ENCODE measurements around the gene RHOT2.

The RHOT2 gene

DNA sequence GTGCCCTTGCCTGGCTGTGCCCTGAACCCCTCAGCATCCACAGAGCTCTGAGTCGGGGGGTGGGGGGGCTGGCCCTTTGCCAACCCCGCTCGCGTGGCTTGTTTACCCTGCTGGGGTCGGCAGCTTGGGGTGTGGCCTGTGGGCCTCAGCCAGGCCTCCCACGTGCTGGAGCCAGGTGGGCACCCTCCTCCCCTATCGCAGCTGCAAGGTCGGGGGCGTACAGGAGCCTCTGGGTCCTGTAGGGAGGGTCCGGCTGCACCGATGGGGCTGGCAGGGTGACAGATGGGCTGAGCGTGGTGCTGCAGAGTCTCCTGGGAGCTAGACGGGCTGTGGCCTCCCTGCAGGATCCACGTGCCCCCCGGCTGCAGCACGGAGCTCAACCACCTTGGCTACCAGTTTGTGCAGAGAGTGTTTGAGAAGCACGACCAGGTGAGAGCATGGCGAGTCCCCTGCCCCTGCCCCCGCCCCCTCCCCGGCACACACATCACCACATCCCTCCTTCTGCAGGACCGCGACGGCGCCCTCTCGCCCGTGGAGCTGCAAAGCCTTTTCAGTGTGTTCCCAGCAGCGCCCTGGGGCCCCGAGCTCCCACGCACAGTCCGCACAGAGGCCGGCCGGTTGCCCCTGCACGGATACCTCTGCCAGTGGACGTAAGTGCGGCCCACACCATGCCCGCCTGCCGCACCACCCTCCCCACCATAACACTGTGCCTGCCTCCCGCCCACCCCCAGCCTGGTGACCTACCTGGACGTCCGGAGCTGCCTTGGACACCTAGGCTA, 3.6 kb downstream of the RHOT2 start:
- DNase-seq = peak; percentile 67

DNA sequence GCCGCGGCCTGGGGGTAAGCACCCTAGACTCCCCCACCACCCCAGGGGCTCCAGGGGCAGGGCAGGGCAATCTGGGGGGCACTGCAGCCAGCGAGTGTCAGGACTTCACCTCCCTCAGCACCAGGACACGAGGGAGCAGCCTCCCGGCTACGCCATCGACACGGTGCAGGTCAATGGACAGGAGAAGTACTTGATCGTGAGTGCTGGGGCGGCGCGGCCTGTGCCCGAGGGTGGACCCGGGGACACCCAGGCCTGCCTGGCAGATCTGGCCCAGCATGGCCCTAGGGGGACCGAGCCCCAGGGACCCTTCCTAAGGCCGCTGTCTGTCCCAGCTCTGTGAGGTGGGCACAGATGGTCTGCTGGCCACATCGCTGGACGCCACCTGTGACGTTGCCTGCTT, 4.4 kb downstream of the RHOT2 start:
- DNase-seq = no peak

DNA sequence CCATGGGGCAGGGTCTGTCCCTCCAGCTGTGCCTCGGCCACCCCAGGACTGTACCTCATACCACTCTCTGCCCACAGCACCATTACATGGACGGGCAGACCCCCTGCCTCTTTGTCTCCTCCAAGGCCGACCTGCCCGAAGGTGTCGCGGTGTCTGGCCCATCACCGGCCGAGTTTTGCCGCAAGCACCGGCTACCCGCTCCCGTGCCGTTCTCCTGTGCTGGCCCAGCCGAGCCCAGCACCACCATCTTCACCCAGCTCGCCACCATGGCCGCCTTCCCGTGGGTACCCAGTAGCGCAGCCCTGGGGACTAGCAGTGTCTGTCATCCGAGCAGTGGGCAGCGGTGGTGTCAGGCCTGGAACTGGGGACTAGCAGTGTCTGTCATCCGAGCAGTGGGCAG, 4.9 kb downstream of the RHOT2 start:
- DNase-seq = no peak

DNA sequence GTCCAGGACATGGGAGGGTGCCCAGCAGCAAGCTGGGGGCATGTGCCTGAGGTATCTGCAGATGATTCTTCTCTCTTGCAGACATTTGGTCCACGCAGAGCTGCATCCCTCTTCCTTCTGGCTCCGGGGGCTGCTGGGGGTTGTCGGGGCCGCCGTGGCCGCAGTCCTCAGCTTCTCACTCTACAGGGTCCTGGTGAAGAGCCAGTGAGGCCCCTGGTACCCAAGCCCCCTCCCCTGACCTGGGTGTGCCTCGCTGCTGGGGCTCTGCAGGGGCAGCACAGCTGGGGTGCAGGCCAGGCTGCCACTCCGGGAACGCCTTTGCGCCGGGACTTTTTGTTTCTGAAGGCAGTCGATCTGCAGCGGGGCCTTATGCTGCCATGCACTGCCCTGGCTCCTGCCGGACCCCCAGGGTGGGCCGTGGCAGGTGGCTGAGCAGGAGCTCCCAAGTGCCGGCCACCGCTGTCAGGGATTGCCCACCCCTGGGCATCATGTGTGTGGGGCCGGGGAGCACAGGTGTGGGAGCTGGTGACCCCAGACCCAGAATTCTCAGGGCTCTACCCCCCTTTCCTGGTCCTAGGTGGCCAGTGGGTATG, 5.6 kb downstream of the RHOT2 start:
- no peak for DNase-seq

DNA sequence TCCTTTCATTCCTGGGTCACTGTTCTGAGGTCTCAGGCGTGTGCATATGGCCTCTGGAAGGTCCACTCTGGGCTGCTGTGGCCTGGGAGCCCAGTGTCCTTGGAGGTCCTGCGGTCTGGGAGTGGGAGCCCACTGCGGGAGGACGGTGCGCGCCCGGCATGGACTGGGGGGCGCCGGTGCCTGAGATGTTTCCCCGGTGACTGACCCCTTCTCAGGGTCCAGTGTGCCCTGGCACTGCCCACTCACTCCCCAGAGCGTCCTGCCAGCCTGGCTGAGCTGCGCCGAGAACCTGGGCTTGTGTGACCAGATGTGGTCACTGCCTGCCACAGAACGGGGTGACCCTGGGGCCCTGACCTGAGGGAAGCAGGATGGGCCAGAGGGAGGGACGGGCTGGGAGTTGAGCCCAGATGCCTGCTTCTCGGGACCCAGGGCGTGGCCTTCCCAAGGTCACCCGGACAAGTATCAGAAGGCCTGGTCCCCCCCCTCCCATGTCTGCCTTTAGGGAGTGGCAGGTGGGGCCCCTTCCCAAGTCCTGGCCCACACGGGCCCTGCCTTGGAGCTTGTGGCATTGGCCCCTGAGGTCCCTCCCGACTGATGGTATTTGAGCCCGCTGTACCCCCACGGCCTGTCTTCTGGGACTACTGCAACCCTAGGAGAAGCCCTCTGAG, 6.4 kb downstream of the RHOT2 start:
- DNase-seq = no peak

DNA sequence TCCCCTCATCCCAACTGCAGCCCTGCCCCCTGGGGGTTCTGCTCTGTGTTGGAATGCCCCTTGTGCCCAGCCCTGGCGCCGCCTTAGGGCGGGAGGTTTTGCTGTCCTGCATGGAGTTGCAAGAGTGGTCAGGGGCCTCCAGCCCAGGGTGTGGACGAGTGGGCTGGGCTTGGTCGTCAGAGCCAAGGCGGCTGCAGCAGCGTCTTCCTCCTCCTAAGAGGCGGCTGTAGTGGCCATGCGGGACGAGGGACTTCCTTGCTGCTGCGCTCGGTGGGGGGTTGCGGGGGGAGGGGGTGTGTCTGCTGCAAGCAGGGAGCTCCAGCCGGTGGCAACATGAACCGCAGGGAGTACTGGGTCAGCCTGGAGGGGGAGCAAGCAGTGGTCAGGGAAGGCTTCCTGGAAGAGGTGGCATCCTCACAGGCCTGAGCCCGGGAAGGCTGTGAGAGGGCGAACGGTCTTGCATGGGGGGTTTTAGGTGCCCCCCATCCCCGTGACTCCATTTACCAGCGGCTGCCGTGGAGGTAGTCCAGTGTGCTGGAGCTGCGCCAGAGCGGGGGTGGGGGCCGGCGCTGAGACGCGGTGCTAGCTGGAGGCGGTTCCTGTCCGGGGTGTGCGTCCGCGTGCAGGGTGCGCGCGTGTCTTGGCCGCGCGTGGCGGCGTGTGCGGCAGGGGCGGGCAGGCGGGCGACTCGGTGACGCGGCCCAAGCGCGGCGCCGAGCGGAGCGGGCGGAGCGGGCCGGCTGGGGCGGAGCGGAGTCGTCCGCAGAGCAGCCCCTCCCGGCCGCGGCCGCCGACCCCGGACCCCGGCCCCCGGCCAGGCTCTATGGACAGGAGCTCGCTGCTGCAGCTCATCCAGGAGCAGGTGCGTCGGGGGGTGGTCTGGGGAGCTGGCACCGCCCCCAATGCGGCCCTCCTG, 7.3 kb downstream of the RHOT2 start, which contains the start of gene RHBDL1:
TSS of gene RHBDL1 (plus strand) at position 704 of the 916 bp plus-strand sequence. CDS start at position 824, 120 bp downstream.
- DNase-seq = no peak

DNA sequence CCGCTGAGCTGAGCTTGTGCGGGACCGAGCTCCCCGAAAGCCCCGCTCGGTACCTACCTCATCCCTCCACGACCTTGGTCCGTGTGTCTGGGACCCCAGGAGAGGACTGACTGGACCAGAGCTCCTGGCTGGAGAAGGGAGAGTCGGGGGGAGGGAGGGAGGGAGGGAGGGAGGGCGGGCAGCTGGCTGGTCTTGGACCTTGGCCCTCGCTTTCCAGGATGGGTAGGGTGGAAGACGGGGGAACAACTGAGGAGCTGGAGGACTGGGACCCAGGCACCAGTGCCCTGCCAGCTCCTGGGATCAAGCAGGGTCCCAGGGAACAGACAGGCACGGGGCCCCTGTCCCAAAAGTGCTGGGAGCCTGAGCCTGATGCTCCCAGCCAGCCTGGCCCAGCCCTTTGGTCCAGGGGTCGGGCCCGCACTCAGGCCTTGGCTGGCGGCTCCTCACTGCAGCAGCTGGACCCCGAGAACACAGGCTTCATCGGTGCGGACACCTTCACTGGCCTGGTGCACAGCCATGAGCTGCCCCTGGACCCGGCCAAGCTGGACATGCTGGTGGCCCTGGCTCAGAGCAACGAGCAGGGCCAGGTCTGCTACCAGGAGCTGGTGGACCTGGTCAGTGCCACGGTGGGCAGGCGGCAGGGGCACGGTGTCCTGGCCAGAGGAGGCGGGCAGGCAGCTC, 8.1 kb downstream of the RHOT2 start:
- DNase-seq = no peak

DNA sequence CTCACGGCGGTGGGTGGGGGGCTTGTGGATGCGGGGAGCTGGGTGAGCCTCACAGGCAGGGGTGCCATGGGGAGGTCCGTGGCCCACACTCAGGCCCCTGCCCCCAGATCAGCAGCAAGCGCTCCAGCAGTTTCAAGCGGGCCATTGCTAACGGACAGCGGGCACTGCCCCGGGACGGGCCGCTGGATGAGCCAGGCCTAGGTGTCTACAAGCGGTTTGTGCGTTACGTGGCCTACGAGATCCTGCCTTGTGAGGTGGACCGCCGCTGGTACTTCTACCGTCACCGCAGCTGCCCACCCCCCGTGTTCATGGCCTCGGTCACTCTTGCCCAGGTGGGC, 8.6 kb downstream of the RHOT2 start:
- no peak for DNase-seq

DNA sequence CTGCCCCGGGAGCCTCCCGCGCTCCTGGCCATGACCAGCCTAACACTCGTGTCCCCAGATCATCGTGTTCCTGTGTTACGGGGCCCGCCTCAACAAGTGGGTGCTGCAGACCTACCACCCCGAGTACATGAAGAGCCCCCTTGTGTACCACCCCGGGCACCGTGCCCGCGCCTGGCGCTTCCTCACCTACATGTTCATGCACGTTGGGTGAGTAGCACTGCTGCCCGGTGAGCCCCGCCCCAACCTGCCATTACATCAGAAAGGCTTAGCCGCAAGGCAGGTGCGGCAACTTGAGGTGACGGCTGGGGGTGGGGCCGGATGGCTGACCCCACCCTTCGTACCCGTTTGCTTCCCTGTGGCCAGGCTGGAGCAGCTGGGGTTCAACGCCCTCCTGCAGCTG, 9.0 kb downstream of the RHOT2 start:
- peak; percentile 64 for DNase-seq

DNA sequence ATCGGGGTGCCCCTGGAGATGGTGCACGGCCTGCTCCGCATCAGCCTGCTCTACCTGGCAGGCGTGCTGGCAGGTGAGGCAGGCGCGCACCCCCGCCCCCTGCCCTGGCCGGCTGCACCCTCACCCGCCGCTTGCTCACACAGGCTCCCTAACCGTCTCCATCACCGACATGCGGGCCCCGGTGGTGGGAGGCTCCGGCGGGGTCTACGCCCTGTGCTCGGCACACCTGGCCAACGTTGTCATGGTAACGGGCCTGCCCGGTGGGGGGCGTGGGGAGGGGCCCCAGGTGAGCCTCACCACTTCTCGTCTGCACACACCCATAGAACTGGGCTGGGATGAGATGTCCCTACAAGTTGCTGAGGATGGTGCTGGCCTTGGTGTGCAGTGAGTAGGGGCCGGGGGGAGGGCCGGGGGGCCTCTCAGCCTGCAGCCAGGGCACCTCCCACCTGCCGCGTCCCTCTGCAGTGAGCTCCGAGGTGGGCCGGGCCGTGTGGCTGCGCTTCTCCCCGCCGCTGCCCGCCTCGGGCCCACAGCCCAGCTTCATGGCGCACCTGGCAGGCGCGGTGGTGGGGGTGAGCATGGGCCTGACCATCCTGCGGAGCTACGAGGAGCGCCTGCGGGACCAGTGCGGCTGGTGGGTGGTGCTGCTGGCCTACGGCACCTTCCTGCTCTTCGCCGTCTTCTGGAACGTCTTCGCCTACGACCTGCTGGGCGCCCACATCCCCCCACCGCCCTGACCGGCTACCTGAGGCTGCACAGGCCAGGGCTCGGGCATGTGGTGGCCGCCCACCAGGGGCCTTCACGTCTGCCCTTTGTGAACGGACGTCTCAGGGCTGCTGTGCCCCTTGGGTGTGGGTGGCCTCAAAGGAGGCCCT, 9.6 kb downstream of the RHOT2 start:
- DNase-seq = peak; percentile 53

DNA sequence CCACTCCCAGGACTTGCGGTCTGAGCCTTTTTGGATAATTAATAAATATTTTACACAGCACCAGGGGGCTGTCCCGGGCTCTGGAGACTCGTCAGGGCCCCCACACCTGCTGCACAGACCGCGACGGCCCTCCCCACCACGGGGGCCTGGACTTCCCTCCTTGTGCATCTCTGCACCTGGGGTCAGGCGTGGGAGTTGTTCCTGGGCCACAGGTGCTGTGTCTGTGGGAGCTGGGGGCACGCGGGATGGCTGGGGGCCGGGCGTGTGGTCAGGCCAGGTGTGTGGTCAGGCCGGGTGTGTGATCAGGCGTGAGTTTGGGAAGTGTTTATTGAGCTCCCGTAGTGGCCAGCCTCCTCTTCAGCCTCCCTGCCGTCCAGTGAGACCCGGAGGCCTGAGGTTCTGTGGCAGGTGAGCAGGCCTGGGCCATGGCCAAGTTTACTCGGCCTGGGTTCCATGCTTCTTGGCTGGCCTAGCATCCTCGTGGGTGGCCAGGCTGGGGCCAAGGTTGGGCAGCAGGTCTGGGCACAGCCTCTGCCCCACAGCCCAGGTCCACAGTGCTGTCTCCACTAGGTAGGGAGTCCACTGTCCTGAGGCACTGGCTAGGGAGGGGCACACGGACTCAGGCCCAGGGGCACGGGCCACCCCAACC, 10.4 kb downstream of the RHOT2 start:
- DNase-seq = no peak

DNA sequence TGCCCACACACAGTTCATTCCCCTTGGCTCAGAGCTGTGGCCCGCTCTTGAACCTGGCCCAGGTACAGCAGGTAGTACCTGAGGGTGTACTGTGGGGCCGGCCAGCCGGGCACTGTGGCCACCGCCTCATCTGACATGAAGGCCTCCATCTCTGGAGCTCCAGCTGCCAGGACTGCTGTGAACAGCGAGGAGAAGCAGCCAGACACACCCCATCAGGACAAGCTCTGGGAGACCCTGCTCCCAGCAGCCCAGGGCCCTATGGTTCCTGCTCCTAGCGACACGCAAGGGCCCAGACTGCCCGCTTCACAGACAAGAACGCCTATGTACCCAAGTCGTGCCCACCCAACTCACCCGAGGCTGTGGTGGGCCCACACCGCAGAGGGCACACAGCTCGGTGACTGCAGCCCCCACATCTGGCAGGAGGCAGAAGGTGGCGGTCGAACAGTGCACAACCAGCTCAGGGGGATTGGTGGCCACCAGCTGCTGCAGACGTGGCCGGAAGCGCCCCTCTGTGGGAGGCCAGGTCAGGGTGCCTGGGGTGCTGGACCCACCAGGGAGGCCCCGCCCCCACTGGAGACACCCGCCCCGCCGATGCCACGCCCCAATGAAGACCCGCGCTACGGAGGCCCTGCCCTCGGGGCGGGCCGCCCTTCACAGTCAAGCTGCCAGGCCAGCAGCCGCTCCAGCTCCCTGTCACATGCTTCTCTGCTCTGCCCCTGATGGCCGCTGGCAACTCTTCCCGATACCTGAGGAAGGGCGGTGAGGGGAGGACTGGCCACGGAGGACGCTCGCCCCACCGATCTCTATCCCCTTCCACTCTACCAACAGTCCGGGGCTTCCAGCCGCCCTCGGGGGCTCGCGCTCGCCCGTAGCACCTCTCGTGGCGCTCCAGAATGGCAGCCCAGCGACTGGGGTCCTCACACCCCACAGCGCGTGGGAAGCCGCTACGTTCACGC, 11.2 kb downstream of the RHOT2 start:
- DNase-seq = peak; percentile 72

DNA sequence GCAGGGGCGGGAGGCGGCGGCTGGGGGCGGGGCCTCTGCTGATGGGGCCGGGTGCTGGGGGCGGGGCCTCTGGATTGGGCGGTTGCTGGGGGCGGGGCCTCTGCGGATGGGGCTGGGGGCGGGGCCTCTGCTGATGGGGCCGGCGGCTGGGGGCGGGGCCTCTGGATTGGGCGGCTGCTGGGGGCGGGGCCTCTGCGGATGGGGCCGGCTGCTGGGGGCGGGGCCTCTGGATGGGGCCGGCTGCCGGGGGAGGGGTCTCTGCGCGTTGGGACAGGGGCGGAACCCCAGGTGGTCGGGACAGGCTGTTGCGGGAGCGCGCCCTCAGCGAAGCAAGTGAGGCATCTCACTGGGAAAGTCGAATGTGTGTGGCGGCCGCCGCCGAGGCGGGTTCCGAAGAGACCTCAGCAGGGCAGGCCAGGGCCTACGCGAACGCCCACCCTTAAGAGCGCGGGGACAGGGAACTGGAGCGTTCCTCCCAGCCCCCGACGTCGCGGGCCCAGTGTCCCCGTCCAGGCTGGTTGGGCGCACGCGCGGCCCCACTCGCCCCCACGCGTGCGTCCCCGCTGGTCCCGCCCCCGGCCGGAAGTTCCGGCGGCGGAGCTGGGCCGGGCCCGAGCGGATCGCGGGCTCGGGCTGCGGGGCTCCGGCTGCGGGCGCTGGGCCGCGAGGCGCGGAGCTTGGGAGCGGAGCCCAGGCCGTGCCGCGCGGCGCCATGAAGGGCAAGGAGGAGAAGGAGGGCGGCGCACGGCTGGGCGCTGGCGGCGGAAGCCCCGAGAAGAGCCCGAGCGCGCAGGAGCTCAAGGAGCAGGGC, 12.1 kb downstream of the RHOT2 start, which contains the start of gene STUB1:
TSS of gene STUB1 (plus strand) at position 597 of the 811 bp plus-strand sequence. CDS start at position 713, 116 bp downstream.
- peak; percentile 91 for DNase-seq

DNA sequence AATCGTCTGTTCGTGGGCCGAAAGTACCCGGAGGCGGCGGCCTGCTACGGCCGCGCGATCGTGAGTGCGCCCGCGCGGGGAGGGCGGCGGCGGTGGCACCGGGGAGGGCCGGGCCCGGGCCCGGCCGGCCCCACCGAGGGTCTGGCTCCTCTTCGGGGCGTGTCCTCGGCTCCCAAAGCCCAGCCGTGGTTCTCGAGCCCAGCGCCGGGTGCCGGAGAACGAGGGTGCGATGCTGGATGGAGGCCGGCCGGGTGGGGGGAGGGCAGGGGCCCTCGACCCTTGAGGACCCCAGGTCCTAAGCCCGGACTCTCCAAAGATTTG, 12.7 kb downstream of the RHOT2 start:
- no peak for DNase-seq

DNA sequence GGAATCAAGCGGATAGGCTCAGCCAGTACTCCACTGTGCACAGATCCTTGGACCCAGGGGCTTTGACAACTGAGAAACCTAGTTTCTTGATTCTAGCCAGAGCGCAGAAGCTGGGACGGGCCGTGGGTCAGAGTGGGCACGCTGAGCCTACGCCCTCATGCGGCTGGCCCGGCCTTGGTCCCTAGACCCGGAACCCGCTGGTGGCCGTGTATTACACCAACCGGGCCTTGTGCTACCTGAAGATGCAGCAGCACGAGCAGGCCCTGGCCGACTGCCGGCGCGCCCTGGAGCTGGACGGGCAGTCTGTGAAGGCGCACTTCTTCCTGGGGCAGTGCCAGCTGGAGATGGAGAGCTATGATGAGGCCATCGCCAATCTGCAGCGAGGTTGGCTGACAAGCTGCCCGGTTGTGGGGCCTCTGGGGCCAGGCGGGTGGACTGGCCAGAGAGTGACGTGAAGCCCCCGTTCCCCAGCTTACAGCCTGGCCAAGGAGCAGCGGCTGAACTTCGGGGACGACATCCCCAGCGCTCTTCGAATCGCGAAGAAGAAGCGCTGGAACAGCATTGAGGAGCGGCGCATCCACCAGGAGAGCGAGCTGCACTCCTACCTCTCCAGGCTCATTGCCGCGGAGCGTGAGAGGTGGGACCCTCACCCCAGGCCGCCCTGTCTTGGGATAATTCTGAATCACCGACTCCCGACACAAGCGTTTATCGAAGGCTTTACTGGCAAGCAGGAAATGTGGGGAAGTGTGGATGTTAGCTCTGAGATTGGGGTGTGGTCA, 13.2 kb downstream of the RHOT2 start:
- DNase-seq = no peak

DNA sequence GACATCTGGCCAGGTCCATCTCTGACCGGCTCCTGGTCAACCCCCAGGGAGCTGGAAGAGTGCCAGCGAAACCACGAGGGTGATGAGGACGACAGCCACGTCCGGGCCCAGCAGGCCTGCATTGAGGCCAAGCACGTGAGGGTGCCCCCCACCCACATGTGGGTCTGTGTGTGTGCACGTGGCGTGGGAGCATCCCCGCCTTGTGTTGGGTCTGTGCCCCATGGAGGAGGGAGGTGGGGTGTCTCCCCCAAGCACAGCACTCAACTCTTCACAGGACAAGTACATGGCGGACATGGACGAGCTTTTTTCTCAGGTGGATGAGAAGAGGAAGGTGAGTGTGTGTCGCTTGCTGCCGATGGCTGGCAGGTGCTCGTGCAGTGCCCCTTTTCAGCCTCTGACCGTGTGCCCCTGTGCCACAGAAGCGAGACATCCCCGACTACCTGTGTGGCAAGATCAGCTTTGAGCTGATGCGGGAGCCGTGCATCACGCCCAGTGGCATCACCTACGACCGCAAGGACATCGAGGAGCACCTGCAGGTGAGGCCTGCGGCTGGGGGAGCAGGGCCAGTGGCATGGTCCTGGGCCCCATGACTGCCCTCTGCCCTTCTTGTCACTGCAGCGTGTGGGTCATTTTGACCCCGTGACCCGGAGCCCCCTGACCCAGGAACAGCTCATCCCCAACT, 14.0 kb downstream of the RHOT2 start:
- no peak for DNase-seq

Measured in NCI-H2171 (cell line).